ENCODE results near the gene KEL.

The KEL gene

GRCh38 chr7:142962991-142963390, 828 bp upstream of the KEL start:
- no peak for DNase-seq (ENCODE audit: low spot score)

GRCh38 chr7:142961595-142961972, 579 bp downstream of the KEL start:
- no peak for DNase-seq (ENCODE audit: low spot score)

GRCh38 chr7:142960955-142961512, 1.1 kb downstream of the KEL start:
- DNase-seq (ENCODE audit: low spot score) = no peak

GRCh38 chr7:142959202-142959601, 3.0 kb downstream of the KEL start:
- DNase-seq (ENCODE audit: low spot score) = no peak

- no peak for DNase-seq (ENCODE audit: low spot score)
These were observed 4.4 kb downstream of the KEL start for GRCh38 chr7:142957723-142958122.

- DNase-seq (ENCODE audit: low spot score) = no peak
These were observed 5.1 kb downstream of the KEL start for GRCh38 chr7:142956951-142957623.

- no peak for DNase-seq (ENCODE audit: low spot score)
These were observed 7.4 kb downstream of the KEL start for GRCh38 chr7:142954680-142955268.

GRCh38 chr7:142950235-142950634, 11.9 kb downstream of the KEL start:
- no peak for DNase-seq (ENCODE audit: low spot score)

GRCh38 chr7:142948603-142949002, 13.6 kb downstream of the KEL start:
- no peak for DNase-seq (ENCODE audit: low spot score)

- no peak for DNase-seq (ENCODE audit: low spot score)
These were observed 17.2 kb downstream of the KEL start for GRCh38 chr7:142945001-142945400.

GRCh38 chr7:142943706-142944268, 18.4 kb downstream of the KEL start:
- DNase-seq (ENCODE audit: low spot score) = no peak

GRCh38 chr7:142942746-142943145, 19.4 kb downstream of the KEL start:
- no peak for DNase-seq (ENCODE audit: low spot score)

- DNase-seq (ENCODE audit: low spot score) = no peak
These were observed 20.6 kb downstream of the KEL start for GRCh38 chr7:142941541-142941940.

- DNase-seq (ENCODE audit: low spot score) = no peak
These were observed 21.1 kb downstream of the KEL start for GRCh38 chr7:142940966-142941535.

- DNase-seq (ENCODE audit: low spot score) = no peak
These were observed 22.8 kb downstream of the KEL start, which contains the start of gene LLCFC1 for GRCh38 chr7:142939226-142939910. LLCFC1 (plus strand) TSS chr7:142939484; CDS start chr7:142939622, 138 bp downstream.

- no peak for DNase-seq (ENCODE audit: low spot score)
These were observed 23.6 kb downstream of the KEL start for GRCh38 chr7:142938611-142939010.

- DNase-seq (ENCODE audit: low spot score) = no peak
These were observed 26.1 kb downstream of the KEL start for GRCh38 chr7:142935941-142936565.

- DNase-seq (ENCODE audit: low spot score) = no peak
These were observed 28.1 kb downstream of the KEL start for GRCh38 chr7:142934056-142934455.

- no peak for DNase-seq (ENCODE audit: low spot score)
These were observed 28.5 kb downstream of the KEL start, which contains the start of gene TRPV5 for GRCh38 chr7:142933624-142934023. TRPV5 (minus strand) TSS chr7:142933746; CDS start chr7:142933459, 287 bp downstream.

GRCh38 chr7:142933092-142933475, 29.1 kb downstream of the KEL start:
- no peak for DNase-seq (ENCODE audit: low spot score)

GRCh38 chr7:142932386-142933091, 29.6 kb downstream of the KEL start:
- no peak for DNase-seq (ENCODE audit: low spot score)

Measured in SK-N-DZ (cell line).